ENCODE data around the gene ZNF256.

DNA sequence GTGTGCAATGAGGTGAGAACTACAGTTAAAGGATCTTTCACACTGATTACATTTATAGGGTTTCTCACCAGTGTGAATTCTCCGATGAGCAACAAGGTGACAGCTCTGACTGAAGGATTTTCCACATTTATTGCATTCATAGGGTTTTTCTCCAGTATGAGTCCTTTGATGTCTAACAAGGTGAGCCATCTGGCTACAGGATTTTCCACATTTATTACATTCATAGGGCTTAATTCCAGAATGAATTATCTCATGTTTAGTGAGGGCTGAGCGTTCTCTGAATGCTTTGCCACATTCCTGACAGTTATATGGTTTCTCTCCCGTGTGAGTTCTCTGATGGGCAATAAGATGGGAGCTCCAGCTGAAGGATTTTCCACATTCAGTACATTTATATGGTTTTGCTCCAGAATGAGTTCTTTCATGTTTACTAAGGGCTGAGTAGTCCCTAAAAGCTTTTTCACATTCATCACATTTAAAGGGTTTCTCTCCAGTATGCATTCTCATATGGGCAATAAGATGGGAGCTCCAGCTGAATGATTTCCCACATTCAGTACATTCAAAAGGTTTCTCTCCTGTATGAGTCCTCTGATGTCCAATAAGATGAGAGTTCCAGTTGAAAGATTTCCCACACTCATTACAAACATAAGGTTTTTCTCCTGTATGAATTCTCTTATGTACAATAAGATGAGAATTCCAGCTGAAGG is 31.2 kb upstream of the ZNF256 start:
- TF ChIP-seq CTCF (IDR thresholded peaks at IDR 0.05) = no peak
- TF ChIP-seq POLR2A (IDR thresholded peaks at IDR 0.05) = no peak
- TF ChIP-seq POLR2AphosphoS5 (IDR thresholded peaks at IDR 0.05; ENCODE audit: insufficient read depth in 1 of 2, low read depth in 1 of 2) = no peak
